Mucosa of rectum (tissue), 2 donors: ENCODE data around the gene KCTD5.
"Not testable (repeated sequence)": the region's sequence is repeated elsewhere in the genome, so short reads cannot be mapped to it uniquely, and the experiment has no call there.

Experiments used
- H3K27ac ChIP-seq, 2 donors: one replicate each; pipeline ENCODE4 v1.7.0; 2013; ENCODE audit warnings: inconsistent platforms in 2 of 2, low read depth in 2 of 2, low read length in 2 of 2
- H3K27me3 ChIP-seq, 2 donors: one replicate each; pipeline ENCODE4 v1.7.0; 2013; ENCODE audit warnings: low read length in 2 of 2; ENCODE audit not compliant: control insufficient read depth in 2 of 2, insufficient read depth in 2 of 2
- H3K36me3 ChIP-seq, 2 donors: one replicate each; pipeline ENCODE4 v1.7.0; 2013; ENCODE audit warnings: low read length in 2 of 2; ENCODE audit not compliant: control insufficient read depth in 2 of 2, insufficient read depth in 2 of 2
- H3K4me1 ChIP-seq, 2 donors: one replicate each; pipeline ENCODE4 v1.7.0; 2013; ENCODE audit warnings: low read length in 2 of 2, mild to moderate bottlenecking in 1 of 2; ENCODE audit not compliant: control insufficient read depth in 2 of 2, insufficient read depth in 2 of 2
- H3K4me3 ChIP-seq, 2 donors: one replicate each; pipeline ENCODE4 v1.7.0; 2013; ENCODE audit warnings: low read length in 2 of 2
- H3K9ac ChIP-seq, 2 donors: one replicate each; pipeline ENCODE4 v1.7.0; 2013; ENCODE audit warnings: low read length in 2 of 2, low read depth in 1 of 2, mild to moderate bottlenecking in 1 of 2
- H3K9me3 ChIP-seq, 2 donors: one replicate each; pipeline ENCODE4 v1.7.0; 2013; ENCODE audit warnings: low read length in 2 of 2; ENCODE audit not compliant: control insufficient read depth in 2 of 2
- donor health status: healthy.
- donor health status: Normal muscosa, but diverticular disease.

The KCTD5 gene

GRCh38 chr16:2686912-2687507, 4.7 kb downstream of the KCTD5 start:
- Histone ChIP-seq H3K27me3 (no peaks in the 10 kb centered on the region), H3K27ac (peak overlapping the region; percentile 25 to 77), H3K9ac (peak overlapping the region in 1 of 2 donors; percentile 41), H3K4me1 (peaks cover 4 to 10% of the 10 kb centered on the region in 2 donors), H3K9me3 (no peaks in the 10 kb centered on the region), H3K4me3 (peak overlapping the region in 1 of 2 donors; percentile 60), H3K36me3 (peaks cover 9 to 10% of the 10 kb centered on the region in 2 donors)

GRCh38 chr16:2687531-2688308, 5.4 kb downstream of the KCTD5 start:
- Histone ChIP-seq H3K4me3 (peak overlapping the region in 1 of 2 donors; percentile 60), H3K9ac (no peak overlapping the region), H3K36me3 (peaks cover 12 to 13% of the 10 kb centered on the region in 2 donors), H3K9me3 (no peaks in the 10 kb centered on the region), H3K27me3 (no peaks in the 10 kb centered on the region), H3K4me1 (peaks cover 7 to 10% of the 10 kb centered on the region in 2 donors), H3K27ac (peak overlapping the region in 1 of 2 donors; percentile 77)

GRCh38 chr16:2689422-2689821, 7.1 kb downstream of the KCTD5 start:
- H3K36me3 ChIP-seq, result peaks cover 12 to 13% of the 10 kb centered on the region in 2 donors
- H3K9me3 ChIP-seq, H3K4me1 ChIP-seq, H3K9ac ChIP-seq, H3K27me3 ChIP-seq, H3K4me3 ChIP-seq, H3K27ac ChIP-seq: not testable (repeated sequence)

GRCh38 chr16:2689968-2690801, 7.9 kb downstream of the KCTD5 start:
- H3K4me3 ChIP-seq, result no peak overlapping the region
- H3K27me3 ChIP-seq, result no peaks in the 10 kb centered on the region
- H3K4me1 ChIP-seq, result peaks cover 7 to 8% of the 10 kb centered on the region in 2 donors
- no peaks in the 10 kb centered on the region for H3K9me3 ChIP-seq
- H3K27ac ChIP-seq, result no peak overlapping the region
- H3K9ac ChIP-seq, result no peak overlapping the region
- H3K36me3 ChIP-seq, result peaks cover 12 to 13% of the 10 kb centered on the region in 2 donors

GRCh38 chr16:2690852-2691251, 8.5 kb downstream of the KCTD5 start:
- Histone ChIP-seq H3K4me1 (peaks cover 7 to 8% of the 10 kb centered on the region in 2 donors), H3K27ac (no peak overlapping the region), H3K4me3 (no peak overlapping the region), H3K9me3 (no peaks in the 10 kb centered on the region), H3K9ac (no peak overlapping the region), H3K27me3 (no peaks in the 10 kb centered on the region), H3K36me3 (peaks cover 12 to 13% of the 10 kb centered on the region in 2 donors)

DNA sequence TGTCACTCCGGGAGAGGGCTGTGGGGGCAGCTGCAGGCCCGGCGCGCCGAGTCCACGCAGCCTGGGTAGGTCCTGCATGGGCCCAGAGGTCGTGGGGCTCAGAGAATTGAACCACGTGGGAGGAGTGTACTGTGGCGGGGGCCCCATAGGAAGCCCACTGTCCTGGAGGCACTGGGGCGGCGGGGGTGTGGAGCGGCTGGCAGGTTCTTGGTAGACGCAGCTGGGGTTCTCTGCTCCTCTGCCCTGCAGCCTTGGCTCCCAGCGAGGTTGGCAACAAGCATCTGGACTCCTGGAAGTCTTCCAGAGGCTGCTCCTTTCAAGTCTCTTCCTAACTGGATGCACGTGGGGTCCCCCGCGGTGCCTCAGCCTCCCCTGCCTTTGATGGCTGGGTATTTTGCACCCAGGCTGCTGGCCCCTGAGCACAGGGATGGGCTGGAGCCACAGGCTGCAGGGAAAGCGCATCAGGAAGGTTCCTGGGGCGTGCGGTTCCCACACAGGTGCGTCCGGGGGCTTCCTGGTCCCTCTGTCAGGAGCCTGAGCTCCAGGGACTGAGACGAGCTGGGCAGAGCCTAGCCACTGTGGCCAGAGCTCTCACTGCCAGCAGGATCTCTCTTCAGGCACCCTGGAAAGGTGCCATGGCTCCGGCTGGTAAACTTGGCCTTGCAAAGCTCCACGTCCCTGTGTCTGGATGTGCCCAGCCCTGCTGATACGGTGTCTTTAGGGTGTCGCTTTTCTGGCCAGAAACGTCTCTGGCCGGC, 9.3 kb downstream of the KCTD5 start:
- no peak overlapping the region for H3K4me3 ChIP-seq
- peaks cover 7 to 8% of the 10 kb centered on the region in 2 donors for H3K4me1 ChIP-seq
- no peak overlapping the region for H3K27ac ChIP-seq
- H3K9me3 ChIP-seq, result no peaks in the 10 kb centered on the region
- no peaks in the 10 kb centered on the region for H3K27me3 ChIP-seq
- no peak overlapping the region for H3K9ac ChIP-seq
- peaks cover 13% of the 10 kb centered on the region in 2 donors for H3K36me3 ChIP-seq

DNA sequence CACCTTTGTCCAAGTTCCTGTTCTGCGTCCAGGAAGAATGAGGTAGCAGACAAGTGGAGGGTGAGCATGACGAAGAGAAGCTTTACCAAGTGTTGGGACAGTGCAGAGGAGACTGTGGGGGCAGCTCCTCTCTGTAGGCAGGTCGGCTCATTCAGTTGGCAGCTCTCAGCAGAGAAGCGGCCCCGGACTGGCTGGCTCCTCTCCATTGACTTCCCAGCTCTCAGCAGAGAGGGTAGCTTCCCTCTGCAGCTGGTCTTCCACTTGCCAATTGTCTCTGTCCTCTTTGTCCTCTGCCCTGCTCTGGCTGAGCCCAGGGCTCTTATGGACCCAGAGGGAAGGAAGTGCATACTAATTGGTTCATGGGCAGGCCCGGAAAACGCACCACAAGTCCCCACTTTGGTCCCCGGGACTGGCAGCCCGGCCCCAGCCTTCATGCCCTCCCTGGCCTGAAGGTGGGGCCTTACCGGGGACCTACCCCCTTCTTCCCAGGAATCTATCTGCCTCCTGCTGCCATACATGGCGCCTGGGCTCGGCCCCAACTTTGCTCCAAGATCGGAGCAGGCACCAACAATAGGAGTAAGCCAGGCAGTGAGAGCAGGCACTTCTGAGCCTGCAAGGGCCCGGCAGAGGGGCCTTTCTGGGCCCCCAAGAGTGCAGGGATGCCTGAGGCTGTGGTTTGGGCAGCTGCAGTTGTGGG, 10.1 kb downstream of the KCTD5 start:
- H3K27ac ChIP-seq, result no peak overlapping the region
- peaks cover 2 to 6% of the 10 kb centered on the region in 2 donors for H3K4me1 ChIP-seq
- H3K9me3 ChIP-seq, result no peaks in the 10 kb centered on the region
- H3K36me3 ChIP-seq, result peaks cover 14 to 18% of the 10 kb centered on the region in 2 donors
- no peak overlapping the region for H3K4me3 ChIP-seq
- no peaks in the 10 kb centered on the region for H3K27me3 ChIP-seq
- no peak overlapping the region for H3K9ac ChIP-seq

GRCh38 chr16:2692948-2693651, 10.8 kb downstream of the KCTD5 start:
- Histone ChIP-seq H3K9me3 (no peaks in the 10 kb centered on the region), H3K4me1 (peaks cover 0 to 3% of the 10 kb centered on the region in 2 donors), H3K4me3 (no peak overlapping the region), H3K9ac (no peak overlapping the region), H3K27ac (no peak overlapping the region), H3K36me3 (peaks cover 19 to 25% of the 10 kb centered on the region in 2 donors), H3K27me3 (no peaks in the 10 kb centered on the region)
